HepG2 (cell line): ENCODE measurements around the gene RABGGTA. TPM values are rescaled to one million over a fixed set of nuclear protein-coding genes. Genes with fewer than 3 reads are reported as not detected.
A peak's percentile ranks its signal among the peaks of the same experiment; 100 is the strongest.

Experiments
- SIN3A ChIP-seq: IDR thresholded peaks from 2 replicates; pipeline ENCODE4 v1.6.1; 2011; ENCODE audit warnings: low read depth, mild to moderate bottlenecking, control low read depth, low read length, borderline replicate concordance
- ZNF713 ChIP-seq: sonication (generic); formaldehyde crosslinking; IDR thresholded peaks from 2 replicates; pipeline ENCODE4 v1.4.0; 2020; ENCODE audit warnings: mild to moderate bottlenecking, missing genetic modification reagents
- polyA plus RNA-seq, 8 experiments: library from polyadenylated mRNA; depleted of rRNA in 3 of 8; stranded (reverse) in 7 of 8; unstranded in 1 of 8; fragments of >200 nt; fragmentation: Illumina TruSeq in 4 of 8; extraction: Trizol in 4 of 8; gene quantifications; 2 replicates each; pipeline versions ENCODE4 v1.2.1 to v1.2.3, GENCODE V29; 2011 to 2016; ENCODE audit warnings: low read depth in 4 of 8, missing spikeins in 1 of 8, mixed read lengths in 1 of 8; ENCODE audit not compliant: insufficient read depth in 1 of 8
- total RNA-seq, 5 experiments: library from RNA; depleted of rRNA; stranded (reverse); fragments of >200 nt; fragmentation: Illumina TruSeq; extraction: Trizol; gene quantifications; 2 replicates each; pipeline ENCODE4 v1.2.3, GENCODE V29; 2016; ENCODE audit warnings: low read depth in 1 of 5
- TF ChIP-seq, protein P1 (sequence below): sonication (generic); formaldehyde crosslinking; IDR thresholded peaks from 2 replicates; pipeline ENCODE4 v1.9.0; 2022; ENCODE audit warnings: missing genetic modification reagents, mild to moderate bottlenecking, borderline replicate concordance
- TF ChIP-seq, protein P2 (sequence below): sonication (generic); formaldehyde crosslinking; IDR thresholded peaks from 2 replicates; pipeline ENCODE4 v1.4.0; 2020; ENCODE audit warnings: missing genetic modification reagents, borderline replicate concordance

Gene RABGGTA
- total and polyA plus RNA-seq, 2 of the 13 experiments (the other 11 are each of a cell fraction or from before 2014, with no cell fraction given) = 57.9 to 90.8 TPM

DNA sequence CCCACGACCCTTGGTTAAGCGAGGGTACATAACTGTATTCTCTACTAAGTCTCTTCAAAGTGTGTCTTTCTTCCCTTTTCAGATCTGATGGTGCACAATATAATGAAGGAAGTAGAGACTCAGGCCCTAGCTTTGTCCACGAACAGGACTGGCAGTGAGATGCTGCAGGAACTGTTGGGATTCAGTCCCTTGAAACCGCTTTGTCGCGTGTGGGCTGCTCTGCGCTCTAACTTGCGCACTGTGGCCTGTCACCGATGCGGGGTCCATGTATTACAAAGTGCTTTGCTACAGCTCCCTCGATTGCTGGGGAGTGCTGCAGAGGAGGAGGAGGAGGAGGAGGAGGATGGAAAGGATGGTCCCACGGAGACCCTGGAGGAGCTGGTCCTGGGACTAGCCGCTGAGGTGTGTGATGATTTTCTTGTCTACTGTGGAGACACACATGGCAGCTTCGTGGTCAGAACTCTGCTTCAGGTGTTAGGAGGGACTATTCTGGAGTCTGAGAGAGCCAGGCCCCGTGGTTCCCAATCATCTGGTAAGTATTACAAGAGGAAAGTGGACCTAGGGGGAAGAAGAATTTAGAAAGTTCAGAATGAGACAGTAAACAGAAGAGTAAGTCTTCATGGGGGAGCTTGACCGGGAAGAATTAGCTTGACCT, 29.1 kb upstream of the RABGGTA start (continued):
- TF ChIP-seq, protein P1, sequence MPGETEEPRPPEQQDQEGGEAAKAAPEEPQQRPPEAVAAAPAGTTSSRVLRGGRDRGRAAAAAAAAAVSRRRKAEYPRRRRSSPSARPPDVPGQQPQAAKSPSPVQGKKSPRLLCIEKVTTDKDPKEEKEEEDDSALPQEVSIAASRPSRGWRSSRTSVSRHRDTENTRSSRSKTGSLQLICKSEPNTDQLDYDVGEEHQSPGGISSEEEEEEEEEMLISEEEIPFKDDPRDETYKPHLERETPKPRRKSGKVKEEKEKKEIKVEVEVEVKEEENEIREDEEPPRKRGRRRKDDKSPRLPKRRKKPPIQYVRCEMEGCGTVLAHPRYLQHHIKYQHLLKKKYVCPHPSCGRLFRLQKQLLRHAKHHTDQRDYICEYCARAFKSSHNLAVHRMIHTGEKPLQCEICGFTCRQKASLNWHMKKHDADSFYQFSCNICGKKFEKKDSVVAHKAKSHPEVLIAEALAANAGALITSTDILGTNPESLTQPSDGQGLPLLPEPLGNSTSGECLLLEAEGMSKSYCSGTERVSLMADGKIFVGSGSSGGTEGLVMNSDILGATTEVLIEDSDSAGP (CRISPR knock-in tag) = no peak
- TF ChIP-seq ZNF713 (CRISPR knock-in tag) (0 out of 2 replicates have a peak, but pooled peaks have one; percentile 62), SIN3A (peak; percentile 27; the same call in 1 of the 2 replicates)
- TF ChIP-seq, protein P2, sequence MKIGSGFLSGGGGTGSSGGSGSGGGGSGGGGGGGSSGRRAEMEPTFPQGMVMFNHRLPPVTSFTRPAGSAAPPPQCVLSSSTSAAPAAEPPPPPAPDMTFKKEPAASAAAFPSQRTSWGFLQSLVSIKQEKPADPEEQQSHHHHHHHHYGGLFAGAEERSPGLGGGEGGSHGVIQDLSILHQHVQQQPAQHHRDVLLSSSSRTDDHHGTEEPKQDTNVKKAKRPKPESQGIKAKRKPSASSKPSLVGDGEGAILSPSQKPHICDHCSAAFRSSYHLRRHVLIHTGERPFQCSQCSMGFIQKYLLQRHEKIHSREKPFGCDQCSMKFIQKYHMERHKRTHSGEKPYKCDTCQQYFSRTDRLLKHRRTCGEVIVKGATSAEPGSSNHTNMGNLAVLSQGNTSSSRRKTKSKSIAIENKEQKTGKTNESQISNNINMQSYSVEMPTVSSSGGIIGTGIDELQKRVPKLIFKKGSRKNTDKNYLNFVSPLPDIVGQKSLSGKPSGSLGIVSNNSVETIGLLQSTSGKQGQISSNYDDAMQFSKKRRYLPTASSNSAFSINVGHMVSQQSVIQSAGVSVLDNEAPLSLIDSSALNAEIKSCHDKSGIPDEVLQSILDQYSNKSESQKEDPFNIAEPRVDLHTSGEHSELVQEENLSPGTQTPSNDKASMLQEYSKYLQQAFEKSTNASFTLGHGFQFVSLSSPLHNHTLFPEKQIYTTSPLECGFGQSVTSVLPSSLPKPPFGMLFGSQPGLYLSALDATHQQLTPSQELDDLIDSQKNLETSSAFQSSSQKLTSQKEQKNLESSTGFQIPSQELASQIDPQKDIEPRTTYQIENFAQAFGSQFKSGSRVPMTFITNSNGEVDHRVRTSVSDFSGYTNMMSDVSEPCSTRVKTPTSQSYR = 0 out of 2 replicates have a peak, but pooled peaks have one; percentile 12
